ENCODE data around the gene SLC25A29. TPM values are rescaled to one million over a fixed set of nuclear protein-coding genes. Genes with fewer than 3 reads are reported as not detected.
"Not testable (repeated sequence)": the region's sequence is repeated elsewhere in the genome, so short reads cannot be mapped to it uniquely, and the experiment has no call there.

The SLC25A29 gene
- total RNA-seq, 2 experiments from 2014 or later: 14.9 to 15.7 TPM

GRCh38 chr14:100287998-100288295 is 18.3 kb downstream of the SLC25A29 start:
- intact Hi-C loops (cut with micrococcal nuclease); H3K9me3 Mint-ChIP-seq; DNase-seq; H3K27me3 Mint-ChIP-seq; H3K36me3 Mint-ChIP-seq; H3K4me3 Mint-ChIP-seq; H3K27ac Mint-ChIP-seq; H3K4me1 Mint-ChIP-seq (ENCODE audit: low read depth): not testable (repeated sequence)
- ChIA-PET POLR2A (interaction anchor here (0.6 kb wide), 1 partner anchor 25 kb away, joined by 3 read pairs; no protein-coding TSS in a partner anchor), CTCF (interaction anchor here (1.0 to 1.1 kb wide), 2 partner anchors 10 to 95 kb away, joined by 3 to 4 read pairs; no protein-coding TSS in a partner anchor)

GRCh38 chr14:100287202-100287997 is 18.8 kb downstream of the SLC25A29 start:
- no peaks in the 10 kb centered on the region for H3K9me3 Mint-ChIP-seq
- ChIA-PET CTCF (interaction anchor here (0.7 to 4.9 kb wide), 6 partner anchors 11 to 95 kb away, joined by 3 to 46 read pairs (median 6); no protein-coding TSS in a partner anchor), POLR2A (interaction anchor here (0.6 kb wide), 1 partner anchor 25 kb away, joined by 3 read pairs; no protein-coding TSS in a partner anchor)
- peaks cover 6% of the 10 kb centered on the region for H3K4me1 Mint-ChIP-seq (ENCODE audit: low read depth)
- H3K4me3 Mint-ChIP-seq: no peak overlapping the region
- intact Hi-C loops (cut with micrococcal nuclease): no loop called here
- H3K27ac Mint-ChIP-seq: no peak overlapping the region
- DNase-seq: no peak
- no peaks in the 10 kb centered on the region for H3K36me3 Mint-ChIP-seq
- H3K27me3 Mint-ChIP-seq: no peaks in the 10 kb centered on the region

GRCh38 chr14:100286484-100287191 is 19.6 kb downstream of the SLC25A29 start:
- Mint-ChIP-seq H3K36me3 (no peaks in the 10 kb centered on the region), H3K4me3 (no peak overlapping the region), H3K27ac (no peak overlapping the region), H3K27me3 (no peaks in the 10 kb centered on the region), H3K4me1 (ENCODE audit: low read depth) (peaks cover 6% of the 10 kb centered on the region), H3K9me3 (no peaks in the 10 kb centered on the region)
- CTCF ChIA-PET: interaction anchor here (0.7 to 4.9 kb wide), 12 partner anchors 8 to 359 kb away, joined by 3 to 46 read pairs (median 8); a partner anchor contains a TSS
- no peak for DNase-seq
- intact Hi-C loops (cut with micrococcal nuclease): no loop called here
- POLR2A ChIA-PET: interaction anchor here (0.6 kb wide), 1 partner anchor 50 kb away, joined by 4 read pairs; no protein-coding TSS in a partner anchor

- peak overlapping the region; percentile 69 for H3K4me3 Mint-ChIP-seq
- CTCF ChIA-PET: interaction anchor here (0.7 to 4.9 kb wide), 22 partner anchors 9 to 360 kb away, joined by 3 to 46 read pairs (median 6); a partner anchor contains a TSS
- intact Hi-C loops (cut with micrococcal nuclease): loop anchor here (1.0 kb wide), 1 partner anchor 91 kb away; no protein-coding TSS in a partner anchor
- peaks cover 6% of the 10 kb centered on the region for H3K4me1 Mint-ChIP-seq (ENCODE audit: low read depth)
- no peaks in the 10 kb centered on the region for H3K9me3 Mint-ChIP-seq
- POLR2A ChIA-PET: interaction anchor here (0.6 to 1.3 kb wide), 2 partner anchors 50 to 90 kb away, joined by 4 to 5 read pairs; a partner anchor contains a TSS
- no peak for DNase-seq
- no peaks in the 10 kb centered on the region for H3K27me3 Mint-ChIP-seq
- H3K27ac Mint-ChIP-seq: no peak overlapping the region
- H3K36me3 Mint-ChIP-seq: no peaks in the 10 kb centered on the region
These were observed 20.3 kb downstream of the SLC25A29 start for GRCh38 chr14:100285913-100286400.

GRCh38 chr14:100285021-100285912 is 21.0 kb downstream of the SLC25A29 start:
- peaks cover 3% of the 10 kb centered on the region for H3K36me3 Mint-ChIP-seq
- POLR2A ChIA-PET: interaction anchor here (1.0 to 1.3 kb wide), 3 partner anchors 88 to 92 kb away, joined by 3 to 5 read pairs (median 3); a partner anchor contains a TSS
- H3K4me1 Mint-ChIP-seq (ENCODE audit: low read depth): peaks cover 6% of the 10 kb centered on the region
- intact Hi-C loops (cut with micrococcal nuclease): loop anchor here (1.0 kb wide), 1 partner anchor 92 kb away; no protein-coding TSS in a partner anchor
- H3K9me3 Mint-ChIP-seq: no peaks in the 10 kb centered on the region
- no peaks in the 10 kb centered on the region for H3K27me3 Mint-ChIP-seq
- DNase-seq: peak; percentile 83
- CTCF ChIA-PET: interaction anchor here (0.7 to 4.9 kb wide), 24 partner anchors 10 to 360 kb away, joined by 3 to 46 read pairs (median 6); a partner anchor contains a TSS
- peak overlapping the region; percentile 69 for H3K4me3 Mint-ChIP-seq
- no peak overlapping the region for H3K27ac Mint-ChIP-seq

- Mint-ChIP-seq H3K9me3 (no peaks in the 10 kb centered on the region), H3K27ac (no peak overlapping the region), H3K4me1 (ENCODE audit: low read depth) (peaks cover 6% of the 10 kb centered on the region), H3K27me3 (no peaks in the 10 kb centered on the region), H3K4me3 (peak overlapping the region; percentile 35), H3K36me3 (peaks cover 3% of the 10 kb centered on the region)
- intact Hi-C loops (cut with micrococcal nuclease): no loop called here
- CTCF ChIA-PET: interaction anchor here (0.8 to 4.9 kb wide), 20 partner anchors 9 to 369 kb away, joined by 3 to 46 read pairs (median 8); a partner anchor contains a TSS
- POLR2A ChIA-PET: interaction anchor here (1.0 to 1.1 kb wide), 2 partner anchors 89 to 94 kb away, joined by 3 read pairs; no protein-coding TSS in a partner anchor
- no peak for DNase-seq
These were observed 22.0 kb downstream of the SLC25A29 start for GRCh38 chr14:100283984-100284881.

GRCh38 chr14:100283436-100283835 is 22.8 kb downstream of the SLC25A29 start:
- DNase-seq; H3K27me3 Mint-ChIP-seq; intact Hi-C loops (cut with micrococcal nuclease); H3K4me3 Mint-ChIP-seq; H3K27ac Mint-ChIP-seq; H3K36me3 Mint-ChIP-seq; H3K9me3 Mint-ChIP-seq: not testable (repeated sequence)
- ChIA-PET POLR2A (interaction anchor here (0.6 kb wide), 1 partner anchor 21 kb away, joined by 3 read pairs; no protein-coding TSS in a partner anchor), CTCF (interaction anchor here (0.8 to 4.9 kb wide), 10 partner anchors 8 to 370 kb away, joined by 3 to 46 read pairs (median 4); no protein-coding TSS in a partner anchor)
- peaks cover 12% of the 10 kb centered on the region for H3K4me1 Mint-ChIP-seq (ENCODE audit: low read depth)

- intact Hi-C loops (cut with micrococcal nuclease): no loop called here
- no peak overlapping the region for H3K4me3 Mint-ChIP-seq
These were observed 23.4 kb downstream of the SLC25A29 start for GRCh38 chr14:100282766-100283419.

GRCh38 chr14:100282083-100282350 is 24.2 kb downstream of the SLC25A29 start:
- peaks cover 5% of the 10 kb centered on the region for H3K36me3 Mint-ChIP-seq
- peak overlapping the region; percentile 53 for H3K27ac Mint-ChIP-seq
- peaks cover 21% of the 10 kb centered on the region for H3K4me1 Mint-ChIP-seq (ENCODE audit: low read depth)
- H3K27me3 Mint-ChIP-seq: no peaks in the 10 kb centered on the region
- intact Hi-C loops (cut with micrococcal nuclease): no loop called here
- H3K9me3 Mint-ChIP-seq: no peaks in the 10 kb centered on the region
- no peak overlapping the region for H3K4me3 Mint-ChIP-seq
- POLR2A ChIA-PET: no interaction called here
- DNase-seq: no peak
- CTCF ChIA-PET: interaction anchor here (0.9 to 2.4 kb wide), 3 partner anchors 36 to 96 kb away, joined by 3 to 13 read pairs (median 3); no protein-coding TSS in a partner anchor

More at GRCh38 chr14:100282766-100283419, 23.4 kb downstream of the SLC25A29 start:
- Mint-ChIP-seq H3K27ac (no peak overlapping the region), H3K4me1 (ENCODE audit: low read depth) (peaks cover 17% of the 10 kb centered on the region), H3K36me3 (peaks cover 3% of the 10 kb centered on the region), H3K27me3 (no peaks in the 10 kb centered on the region), H3K9me3 (no peaks in the 10 kb centered on the region)
- POLR2A ChIA-PET: interaction anchor here (0.6 kb wide), 1 partner anchor 21 kb away, joined by 3 read pairs; no protein-coding TSS in a partner anchor
- no peak for DNase-seq
- CTCF ChIA-PET: interaction anchor here (0.6 to 4.9 kb wide), 7 partner anchors 14 to 370 kb away, joined by 3 to 46 read pairs (median 3); no protein-coding TSS in a partner anchor

Data from activated CD4-positive, alpha-beta memory T cell treated with anti-CD3 and anti-CD28 coated beads for 36 hours (primary cell).